Esophagus muscularis mucosa (tissue), 4 donors: ENCODE measurements around the gene TPM4. TPM values are rescaled to one million over a fixed set of nuclear protein-coding genes. Genes with fewer than 3 reads are reported as not detected.

Experiments used
- DNase-seq: peaks from one replicate; pipeline ENCODE4 v3.0.0-alpha.2; 2017; ENCODE audit errors: extremely low spot score
- H3K27ac ChIP-seq, 4 donors: fragments of 200-600 bp; sonication (generic); replicated peaks in 1 of 4; 1 replicate in 3 of 4; 2 replicates in 1 of 4; pipeline ENCODE4 v1.5.1; 2016 to 2019; ENCODE audit warnings: mild to moderate bottlenecking in 1 of 4
- H3K27me3 ChIP-seq, 4 donors: fragments of 200-600 bp; sonication (generic); one replicate each; pipeline versions ENCODE4 v1.5.1 to v1.6.0; 2016 to 2019
- H3K36me3 ChIP-seq, 4 donors: fragments of 200-600 bp; sonication (generic); one replicate each; pipeline ENCODE4 v1.5.1; 2016 to 2019
- H3K4me1 ChIP-seq, 4 donors: fragments of 200-600 bp; sonication (generic); one replicate each; pipeline ENCODE4 v1.5.1; 2016 to 2019
- H3K4me3 ChIP-seq, 4 donors: fragments of 200-600 bp; sonication (generic); 1 replicate in 2 of 4; 2 replicates in 2 of 4; pipeline ENCODE4 v1.5.1; 2016 to 2019; ENCODE audit warnings: mild to moderate bottlenecking in 4 of 4, moderate library complexity in 1 of 4
- H3K9me3 ChIP-seq, 4 donors: fragments of 200-600 bp; sonication (generic); 1 replicate in 3 of 4; 2 replicates in 1 of 4; pipeline ENCODE4 v1.5.1; 2016 to 2019
- CTCF ChIP-seq, 3 experiments: fragments of 200-600 bp in 2 of 3; fragments of 450-650 bp in 1 of 3; sonication (generic) in 2 of 3; IDR thresholded peaks; one replicate each; pipeline ENCODE4 v1.5.1; 2017 to 2019; ENCODE audit warnings: antibody characterized with exemption in 3 of 3, mild to moderate bottlenecking in 2 of 3, moderate library complexity in 1 of 3
- EP300 ChIP-seq: sonication (generic); formaldehyde crosslinking; IDR thresholded peaks from one replicate; pipeline ENCODE4 v1.6.1; 2017; ENCODE audit warnings: antibody characterized with exemption
- POLR2A ChIP-seq: fragments of 450-650 bp; IDR thresholded peaks from one replicate; pipeline ENCODE4 v1.6.1; 2017; ENCODE audit warnings: antibody characterized with exemption, moderate library complexity, mild to moderate bottlenecking, low read depth
- POLR2AphosphoS5 ChIP-seq, 2 donors: sonication (generic); formaldehyde crosslinking; IDR thresholded peaks; one replicate each; pipeline ENCODE4 v1.6.1; 2017; ENCODE audit warnings: antibody characterized with exemption in 2 of 2
- WGBS: methylation state at CpG from one replicate; pipeline ENCODE4 v1.1.5; 2018; 5-methylcytosine and 5-hydroxymethylcytosine counted together
- intact Hi-C: fragments of 100-400 bp; cut with DNase I; formaldehyde crosslinking; loops from one replicate; pipeline ENCODE4 v1.15.1; 2023
- total RNA-seq, 4 donors: library from RNA; depleted of rRNA; stranded (reverse); fragments of >200 nt; gene quantifications; one replicate each; pipeline versions ENCODE4 v1.1.0 to v1.2.1, GENCODE V29; 2016

Gene TPM4
- total RNA-seq, 4 donors from 2014 or later, result 378 to 445 (median 414) TPM

GRCh38 chr19:16135430-16136127 is 59.3 kb downstream of the TPM4 start:
- no peak for DNase-seq
- Histone ChIP-seq H3K27me3 (no peaks in the 10 kb centered on the region), H3K36me3 (peaks cover 22 to 40% (median 35%) of the 10 kb centered on the region in 4 donors), H3K4me1 (no peaks in the 10 kb centered on the region), H3K27ac (no peak overlapping the region), H3K9me3 (no peaks in the 10 kb centered on the region), H3K4me3 (no peak overlapping the region)
- no peak for TF ChIP-seq CTCF (IDR thresholded peaks at IDR 0.05)
- intact Hi-C loops, result no loop called here
- WGBS, result 82% methylated on average over 4 of the region's 4 CpGs

DNA sequence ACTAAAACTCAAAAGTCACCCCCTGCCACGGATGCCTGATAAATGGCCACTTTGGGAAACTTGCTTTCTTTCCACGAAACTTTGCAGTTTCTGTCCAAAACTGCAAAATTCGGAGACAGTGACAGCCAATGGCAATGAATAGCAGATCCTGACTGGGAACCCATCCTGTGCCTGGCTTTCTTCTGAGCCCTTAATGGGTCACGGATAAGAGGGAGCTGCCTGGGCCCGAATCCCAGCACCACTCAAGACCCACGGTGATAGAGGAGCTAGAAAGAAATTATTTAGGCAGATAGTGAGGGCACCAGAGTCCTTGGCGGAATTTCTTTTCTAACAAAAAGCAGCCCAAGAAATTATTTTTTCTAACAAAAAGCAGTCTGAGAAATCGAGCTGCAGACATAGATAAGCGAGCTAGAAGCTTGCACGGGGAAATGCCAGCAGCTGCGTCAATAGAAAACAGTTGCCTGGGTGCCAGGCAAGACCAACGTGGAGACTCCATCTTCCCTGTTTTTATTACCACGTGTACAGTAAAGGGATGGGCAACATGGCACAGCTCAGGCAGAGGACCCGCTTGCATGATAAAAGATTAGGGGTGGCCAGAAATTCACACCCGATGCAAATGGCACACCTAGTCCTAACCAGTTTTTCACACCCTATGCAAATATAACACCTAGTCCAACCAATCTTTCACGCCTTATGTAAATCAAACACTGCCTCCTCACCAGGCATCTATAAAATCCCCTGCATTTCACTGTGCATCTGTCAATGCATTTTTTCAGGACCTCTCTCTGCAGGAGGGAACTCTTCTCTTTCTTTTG is 60.1 kb downstream of the TPM4 start:
- H3K4me1 ChIP-seq, result no peaks in the 10 kb centered on the region
- no peak for DNase-seq
- H3K27me3 ChIP-seq, result no peaks in the 10 kb centered on the region
- H3K9me3 ChIP-seq, result no peaks in the 10 kb centered on the region
- H3K4me3 ChIP-seq, result no peak overlapping the region
- intact Hi-C loops, result no loop called here
- no peak overlapping the region for H3K27ac ChIP-seq
- 59% methylated on average over 16 of the region's 16 CpGs for WGBS
- TF ChIP-seq EP300 (no peak), POLR2AphosphoS5 (IDR thresholded peaks at IDR 0.05) (no peak)
- H3K36me3 ChIP-seq, result peaks cover 22 to 32% (median 29%) of the 10 kb centered on the region in 4 donors

DNA sequence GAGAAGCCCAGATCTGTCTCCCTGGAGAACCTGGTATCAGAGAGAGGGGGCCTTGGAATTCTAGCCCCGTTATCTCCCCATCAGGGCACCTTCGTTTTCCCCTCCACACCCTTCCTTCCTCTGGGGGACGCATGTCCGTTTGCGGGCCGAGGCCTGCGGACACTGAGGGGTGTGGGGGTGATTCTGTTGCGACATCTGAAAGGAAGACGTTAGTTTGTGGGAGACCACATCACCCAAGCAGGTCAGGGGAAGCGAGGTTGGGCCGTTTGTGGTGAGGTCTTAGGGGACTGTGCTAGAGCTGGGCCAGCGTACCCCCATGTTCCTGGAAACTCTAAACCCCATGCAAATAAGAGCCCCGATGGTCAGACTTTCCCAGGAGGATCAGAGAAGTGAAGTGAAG is 63.5 kb downstream of the TPM4 start:
- no peak for DNase-seq
- 79% methylated on average over 13 of the region's 13 CpGs for WGBS
- Histone ChIP-seq H3K27ac (no peak overlapping the region), H3K27me3 (peaks cover 0 to 15% (median 0%) of the 10 kb centered on the region in 4 donors), H3K9me3 (no peaks in the 10 kb centered on the region), H3K4me1 (no peaks in the 10 kb centered on the region), H3K4me3 (no peak overlapping the region), H3K36me3 (no peaks in the 10 kb centered on the region)
- intact Hi-C loops, result no loop called here
- TF ChIP-seq EP300 (no peak), POLR2AphosphoS5 (IDR thresholded peaks at IDR 0.05) (no peak), POLR2A (no peak), CTCF (IDR thresholded peaks at IDR 0.05) (no peak)

DNA sequence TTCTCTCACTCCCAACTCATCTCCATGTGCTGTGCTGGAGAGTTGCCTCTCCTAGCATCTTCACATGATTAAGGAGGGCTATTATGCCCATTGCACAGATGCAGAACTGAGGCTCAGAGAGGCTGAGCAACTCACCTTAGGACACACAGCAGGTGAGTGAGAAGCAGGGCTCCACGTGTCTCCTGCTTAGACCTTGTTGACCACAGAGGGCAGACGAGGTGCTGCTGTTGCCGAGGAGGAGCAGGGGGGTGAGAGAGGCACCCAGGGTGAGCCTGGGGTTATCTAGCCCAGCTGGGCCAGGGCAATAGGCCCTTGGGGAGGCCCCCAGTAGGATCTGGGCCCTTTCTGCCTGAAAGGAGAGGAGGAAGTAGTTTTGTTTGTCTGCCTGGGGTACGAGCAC is 64.7 kb downstream of the TPM4 start:
- Histone ChIP-seq H3K27ac (no peak overlapping the region), H3K4me1 (no peaks in the 10 kb centered on the region), H3K36me3 (no peaks in the 10 kb centered on the region), H3K4me3 (no peak overlapping the region), H3K9me3 (no peaks in the 10 kb centered on the region), H3K27me3 (peaks cover 0 to 15% (median 0%) of the 10 kb centered on the region in 4 donors)
- no peak for TF ChIP-seq EP300
- no peak for TF ChIP-seq POLR2AphosphoS5 (IDR thresholded peaks at IDR 0.05)
- no peak for TF ChIP-seq CTCF (IDR thresholded peaks at IDR 0.05)
- no peak for TF ChIP-seq POLR2A
- 78% methylated on average over 1 of the region's 4 CpGs for WGBS
- no peak for DNase-seq
- intact Hi-C loops, result no loop called here

DNA sequence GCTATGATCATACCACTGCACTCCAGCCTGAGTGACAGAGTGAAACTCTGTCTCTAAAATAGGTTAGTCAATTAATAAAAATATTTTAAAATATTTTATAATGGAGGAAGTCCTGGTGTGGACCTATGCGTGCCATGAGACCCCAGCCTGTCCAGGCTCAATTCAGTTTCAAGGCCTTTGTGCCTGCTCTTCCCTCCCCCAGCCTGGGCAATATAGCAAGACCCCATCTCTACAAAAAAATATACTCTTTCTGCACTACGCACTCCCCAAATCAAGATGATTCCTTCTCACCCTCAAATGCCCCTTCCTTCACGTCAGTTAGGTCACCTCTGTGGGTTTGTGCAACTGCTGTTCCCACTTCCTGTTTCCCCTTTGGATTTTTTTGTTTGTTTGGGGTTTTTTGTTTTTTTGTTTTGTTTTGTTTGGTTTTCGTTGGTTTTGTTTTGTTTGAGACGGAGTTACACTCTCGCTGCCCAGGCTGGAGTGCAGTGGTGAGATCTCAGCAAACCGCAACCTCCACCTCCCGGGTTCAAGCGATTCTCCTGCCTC is 65.8 kb downstream of the TPM4 start:
- no peaks in the 10 kb centered on the region for H3K9me3 ChIP-seq
- no peak for TF ChIP-seq CTCF (IDR thresholded peaks at IDR 0.05)
- WGBS, result 79% methylated on average over 9 of the region's 9 CpGs
- no peak overlapping the region for H3K27ac ChIP-seq
- H3K4me3 ChIP-seq, result no peak overlapping the region
- no peak for DNase-seq
- H3K36me3 ChIP-seq, result no peaks in the 10 kb centered on the region
- intact Hi-C loops, result no loop called here
- H3K27me3 ChIP-seq, result peaks cover 0 to 15% (median 0%) of the 10 kb centered on the region in 4 donors
- H3K4me1 ChIP-seq, result no peaks in the 10 kb centered on the region
